A673 (cell line): ENCODE results near the gene ADRA2A. TPM values are rescaled to one million over a fixed set of nuclear protein-coding genes. Genes with fewer than 3 reads are reported as not detected.

Experiments used
- BruUV-seq: library from RNA; stranded (reverse); fragments of 400-500 nt; replicated peaks from 2 replicates; lab custom pipeline; 2021; lab: Mats Ljungman, UMichigan
- CTCF ChIA-PET: fragments of 300-600 bp; sonication (Branson Sonifier 250); formaldehyde crosslinking; loops from one replicate; lab custom pipeline; 2022; ENCODE audit warnings: antibody characterized with exemption; lab: Charles Lee
- POLR2A ChIA-PET: fragments of 300-600 bp; sonication (Branson Sonifier 250); formaldehyde crosslinking; loops from one replicate; lab custom pipeline; 2022; ENCODE audit warnings: antibody characterized with exemption; ENCODE audit not compliant: low non-redundant PET; lab: Charles Lee
- DNase-seq: peaks from one replicate; pipeline ENCODE4 v3.0.0-alpha.2; 2015; ENCODE audit warnings: low spot score
- H3K27ac ChIP-seq: fragments of 200-600 bp; sonication (generic); 2 replicates; pipeline ENCODE4 v1.5.1; 2016; ENCODE audit warnings: mixed run types, low read depth, mild to moderate bottlenecking, mixed read lengths, antibody characterized with exemption, low read length; ENCODE audit not compliant: poor library complexity, severe bottlenecking
- H3K27me3 ChIP-seq: fragments of 200-600 bp; sonication (generic); replicated peaks from 2 replicates; pipeline ENCODE4 v1.6.1; 2017; ENCODE audit warnings: mixed run types, low read depth, mild to moderate bottlenecking, mixed read lengths, antibody characterized with exemption, low read length; ENCODE audit not compliant: insufficient read depth, poor library complexity
- H3K36me3 ChIP-seq: fragments of 200-600 bp; sonication (generic); 2 replicates; pipeline ENCODE4 v1.6.1; 2016; ENCODE audit warnings: mixed run types, mild to moderate bottlenecking, mixed read lengths, antibody characterized with exemption, low read length; ENCODE audit not compliant: insufficient read depth, poor library complexity, severe bottlenecking
- H3K4me1 ChIP-seq: fragments of 200-600 bp; sonication (generic); 2 replicates; pipeline ENCODE4 v1.6.1; 2017; ENCODE audit warnings: mixed run types, mild to moderate bottlenecking, mixed read lengths, antibody characterized with exemption, low read length; ENCODE audit not compliant: insufficient read depth, poor library complexity, severe bottlenecking
- H3K4me3 ChIP-seq: fragments of 200-600 bp; sonication (generic); 2 replicates; pipeline ENCODE4 v1.5.1; 2016; ENCODE audit warnings: low read depth, mixed run types, mild to moderate bottlenecking, mixed read lengths, low read length; ENCODE audit not compliant: poor library complexity, severe bottlenecking
- H3K9me3 ChIP-seq: fragments of 200-600 bp; sonication (generic); 2 replicates; pipeline ENCODE4 v1.6.1; 2016; ENCODE audit warnings: mixed run types, low read depth, mild to moderate bottlenecking, mixed read lengths, antibody characterized with exemption, low read length; ENCODE audit not compliant: poor library complexity, severe bottlenecking
- CTCF ChIP-seq: fragments of 300-800, 200-600 bp; sonication (generic); conservative IDR thresholded peaks from 2 replicates; pipeline ENCODE4 v1.5.1; 2017; ENCODE audit warnings: low read depth, mild to moderate bottlenecking, antibody characterized with exemption, low read length, moderate library complexity, mixed read lengths
- EZH2 ChIP-seq: fragments of 200-600 bp; sonication (generic); IDR thresholded peaks from 2 replicates; pipeline ENCODE4 v1.6.1; 2017; ENCODE audit warnings: borderline replicate concordance, low read depth, mild to moderate bottlenecking, mixed read lengths, antibody characterized with exemption, low read length; ENCODE audit not compliant: poor library complexity, severe bottlenecking
- intact Hi-C: fragments of 100-400 bp; cut with micrococcal nuclease; formaldehyde crosslinking; loops from one replicate; pipeline ENCODE4 v1.10.0; 2022; ENCODE audit not compliant: unreplicated experiment
- total RNA-seq: library from RNA; stranded (reverse); gene quantifications from 2 replicates; pipeline ENCODE4 v1.2.3, GENCODE V29; 2021

The ADRA2A gene
- total RNA-seq, 1 experiment from 2014 or later = not detected

- BruUV-seq = no TSS peak
- intact Hi-C loops = no loop called here
- POLR2A ChIA-PET = no interaction called here
- H3K4me1 ChIP-seq = no peaks in the 10 kb centered on the region
- no peak for DNase-seq
- CTCF ChIA-PET = no interaction called here
- no peak for TF ChIP-seq CTCF
- TF ChIP-seq EZH2 = no peak
- H3K4me3 ChIP-seq = no peak overlapping the region
- H3K36me3 ChIP-seq = no peaks in the 10 kb centered on the region
- H3K27ac ChIP-seq = no peak overlapping the region
- H3K9me3 ChIP-seq = no peaks in the 10 kb centered on the region
- peaks cover 19% of the 10 kb centered on the region for H3K27me3 ChIP-seq
Observed at GRCh38 chr10:111093741-111094380, 17.0 kb downstream of the ADRA2A start.

- Histone ChIP-seq H3K36me3 (no peaks in the 10 kb centered on the region), H3K9me3 (no peaks in the 10 kb centered on the region), H3K4me1 (no peaks in the 10 kb centered on the region), H3K27me3 (peaks cover 22% of the 10 kb centered on the region), H3K27ac (no peak overlapping the region), H3K4me3 (no peak overlapping the region)
- ChIA-PET CTCF (no interaction called here), POLR2A (no interaction called here)
- no peak for DNase-seq
- no TSS peak for BruUV-seq
- intact Hi-C loops = no loop called here
- TF ChIP-seq EZH2 (no peak), CTCF (no peak)
Observed at GRCh38 chr10:111098679-111099437, 22.0 kb downstream of the ADRA2A start.

DNA sequence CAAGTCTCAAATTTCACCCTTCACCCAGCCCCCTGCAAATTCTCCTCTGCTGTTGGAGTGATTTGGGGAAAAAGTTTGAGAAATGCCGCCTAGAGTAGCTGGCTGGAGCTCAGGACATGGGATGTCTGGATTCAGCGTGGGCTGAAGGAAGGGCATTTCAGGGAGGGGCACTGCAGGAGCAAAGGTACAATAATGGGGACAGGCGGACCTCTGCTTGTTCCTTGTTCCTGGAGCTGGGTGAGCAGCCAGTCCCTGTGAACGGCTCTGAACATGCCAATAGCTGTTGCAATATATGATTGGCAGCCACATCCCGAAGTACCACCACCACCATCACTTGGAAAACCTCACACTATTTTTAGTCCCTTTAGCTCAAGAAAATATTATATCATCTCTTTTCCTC lies 23.4 kb downstream of the ADRA2A start:
- TF ChIP-seq CTCF (no peak), EZH2 (no peak)
- no peaks in the 10 kb centered on the region for H3K9me3 ChIP-seq
- intact Hi-C loops = no loop called here
- ChIA-PET POLR2A (no interaction called here), CTCF (no interaction called here)
- H3K27ac ChIP-seq = no peak overlapping the region
- no peak for DNase-seq
- peaks cover 27% of the 10 kb centered on the region for H3K27me3 ChIP-seq
- no peaks in the 10 kb centered on the region for H3K36me3 ChIP-seq
- no TSS peak for BruUV-seq
- H3K4me1 ChIP-seq = no peaks in the 10 kb centered on the region
- no peak overlapping the region for H3K4me3 ChIP-seq
